Astrocyte (in vitro differentiated cells and primary cell): ENCODE results near the gene PCDHB16.
"Not testable (repeated sequence)": the region's sequence is repeated elsewhere in the genome, so short reads cannot be mapped to it uniquely, and the experiment has no call there.

Experiments used
- CTCF ChIP-seq: IDR thresholded peaks from 2 replicates; pipeline ENCODE4 v1.5.1; 2011; ENCODE audit warnings: low read depth, mild to moderate bottlenecking, inconsistent platforms, low read length, moderate library complexity; ENCODE audit not compliant: insufficient read depth
- EZH2 ChIP-seq: IDR thresholded peaks from 2 replicates; pipeline ENCODE4 v1.6.1; 2012; ENCODE audit warnings: mild to moderate bottlenecking, low read length, inconsistent platforms; ENCODE audit not compliant: insufficient read depth

- not testable (repeated sequence) for TF ChIP-seq CTCF, EZH2
These were observed 33.8 kb downstream of the PCDHB16 start for GRCh38 chr5:141216035-141216434.
